GM10248 (cell line): Measurements from ENCODE around the gene SESN1.

Source experiments
- CTCF ChIA-PET: fragments of 300-600 bp; sonication (Branson Sonifier 250); formaldehyde crosslinking; extraction: SDS; loops from one replicate; lab custom pipeline; 2021; ENCODE audit warnings: antibody characterized with exemption; lab: Yijun Ruan, JAX
- POLR2A ChIA-PET: fragments of 350-650 bp; sonication (Branson Sonifier 250); formaldehyde crosslinking; extraction: SDS; loops from one replicate; lab custom pipeline; 2020; ENCODE audit warnings: antibody characterized with exemption; lab: Yijun Ruan, JAX
- DNase-seq: peaks from one replicate; pipeline ENCODE4 v3.0.0; 2012; ENCODE audit errors: extremely low spot score
- TF ChIP-seq, protein P1 (sequence below): IDR thresholded peaks from 2 replicates; pipeline ENCODE4 v1.5.1; 2012; ENCODE audit warnings: mild to moderate bottlenecking, low read depth; ENCODE audit errors: extremely low read depth, missing control alignments, control extremely low read depth

The SESN1 gene

DNA sequence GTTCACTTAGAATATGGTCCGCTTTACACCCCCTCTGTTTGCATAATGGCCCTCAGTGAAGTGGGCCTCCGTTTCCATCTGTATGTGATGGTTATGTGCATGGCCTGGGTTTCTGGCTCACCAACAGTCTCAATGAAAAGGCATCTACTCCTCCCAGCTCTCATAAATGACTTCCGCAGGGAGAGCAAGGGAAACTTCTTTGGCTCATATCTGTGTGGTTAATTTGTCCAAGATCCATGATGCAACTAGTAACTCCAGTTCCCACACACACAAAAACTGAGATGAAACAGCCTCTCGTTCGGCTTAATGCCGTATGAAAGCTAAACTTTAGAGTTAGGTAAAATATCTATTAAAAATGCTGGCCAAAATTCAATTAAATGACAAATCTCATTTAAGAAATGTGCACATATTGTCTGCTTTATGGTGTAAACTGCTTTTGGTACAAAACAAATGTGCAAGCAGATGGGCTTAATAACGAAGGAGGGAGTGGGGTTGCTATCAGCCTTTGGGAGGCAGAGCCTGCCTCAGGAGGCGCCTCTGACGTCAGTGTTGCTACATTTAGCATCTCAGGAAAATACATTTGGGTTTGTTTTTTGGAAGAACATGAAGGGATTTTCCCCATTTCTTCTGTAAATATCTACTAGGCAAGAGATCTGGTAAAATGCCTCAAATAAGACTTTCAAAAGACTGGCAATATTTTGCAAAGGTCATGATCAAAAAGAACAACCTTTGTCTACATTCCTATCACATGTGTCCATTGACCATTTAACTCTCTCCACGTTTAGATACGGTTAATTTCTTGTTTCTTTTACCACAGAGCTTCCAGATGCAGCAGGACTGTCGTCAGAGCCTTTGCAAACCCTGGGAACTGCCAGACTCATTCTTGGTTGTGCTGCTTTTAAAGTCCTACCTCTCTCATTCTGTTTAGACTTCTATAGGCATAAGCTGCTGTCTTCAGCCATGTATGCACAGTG is 149.7 kb downstream of the SESN1 start:
- ChIA-PET CTCF (interaction anchor here (1.1 kb wide), 1 partner anchor 92 kb away, joined by 3 read pairs; no protein-coding TSS in a partner anchor), POLR2A (no interaction called here)
- no peak for DNase-seq
- TF ChIP-seq, protein P1, sequence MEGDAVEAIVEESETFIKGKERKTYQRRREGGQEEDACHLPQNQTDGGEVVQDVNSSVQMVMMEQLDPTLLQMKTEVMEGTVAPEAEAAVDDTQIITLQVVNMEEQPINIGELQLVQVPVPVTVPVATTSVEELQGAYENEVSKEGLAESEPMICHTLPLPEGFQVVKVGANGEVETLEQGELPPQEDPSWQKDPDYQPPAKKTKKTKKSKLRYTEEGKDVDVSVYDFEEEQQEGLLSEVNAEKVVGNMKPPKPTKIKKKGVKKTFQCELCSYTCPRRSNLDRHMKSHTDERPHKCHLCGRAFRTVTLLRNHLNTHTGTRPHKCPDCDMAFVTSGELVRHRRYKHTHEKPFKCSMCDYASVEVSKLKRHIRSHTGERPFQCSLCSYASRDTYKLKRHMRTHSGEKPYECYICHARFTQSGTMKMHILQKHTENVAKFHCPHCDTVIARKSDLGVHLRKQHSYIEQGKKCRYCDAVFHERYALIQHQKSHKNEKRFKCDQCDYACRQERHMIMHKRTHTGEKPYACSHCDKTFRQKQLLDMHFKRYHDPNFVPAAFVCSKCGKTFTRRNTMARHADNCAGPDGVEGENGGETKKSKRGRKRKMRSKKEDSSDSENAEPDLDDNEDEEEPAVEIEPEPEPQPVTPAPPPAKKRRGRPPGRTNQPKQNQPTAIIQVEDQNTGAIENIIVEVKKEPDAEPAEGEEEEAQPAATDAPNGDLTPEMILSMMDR = no peak

DNA sequence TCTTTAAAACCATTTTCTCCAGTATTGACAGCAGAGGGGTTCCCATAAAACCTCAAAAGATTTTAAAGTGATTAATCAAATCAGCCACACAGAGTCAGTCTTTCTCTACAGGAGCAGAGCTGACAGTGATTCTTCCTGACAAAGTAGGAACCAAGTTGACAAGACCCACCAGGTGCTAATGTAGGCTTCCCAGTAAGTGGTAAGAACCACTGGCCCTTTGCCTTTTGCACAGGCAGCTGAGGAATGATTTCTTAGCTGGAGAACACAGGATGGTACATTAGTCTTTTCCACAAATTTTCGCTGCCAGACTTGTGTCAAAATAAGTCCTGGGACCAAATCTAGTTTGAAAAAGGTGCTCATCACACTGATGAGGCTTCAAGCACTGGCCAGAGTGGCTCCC is 150.6 kb downstream of the SESN1 start:
- POLR2A ChIA-PET = no interaction called here
- DNase-seq = no peak
- CTCF ChIA-PET = interaction anchor here (1.4 kb wide), 1 partner anchor 31 kb away, joined by 3 read pairs; no protein-coding TSS in a partner anchor
- TF ChIP-seq, protein P1 = no peak

DNA sequence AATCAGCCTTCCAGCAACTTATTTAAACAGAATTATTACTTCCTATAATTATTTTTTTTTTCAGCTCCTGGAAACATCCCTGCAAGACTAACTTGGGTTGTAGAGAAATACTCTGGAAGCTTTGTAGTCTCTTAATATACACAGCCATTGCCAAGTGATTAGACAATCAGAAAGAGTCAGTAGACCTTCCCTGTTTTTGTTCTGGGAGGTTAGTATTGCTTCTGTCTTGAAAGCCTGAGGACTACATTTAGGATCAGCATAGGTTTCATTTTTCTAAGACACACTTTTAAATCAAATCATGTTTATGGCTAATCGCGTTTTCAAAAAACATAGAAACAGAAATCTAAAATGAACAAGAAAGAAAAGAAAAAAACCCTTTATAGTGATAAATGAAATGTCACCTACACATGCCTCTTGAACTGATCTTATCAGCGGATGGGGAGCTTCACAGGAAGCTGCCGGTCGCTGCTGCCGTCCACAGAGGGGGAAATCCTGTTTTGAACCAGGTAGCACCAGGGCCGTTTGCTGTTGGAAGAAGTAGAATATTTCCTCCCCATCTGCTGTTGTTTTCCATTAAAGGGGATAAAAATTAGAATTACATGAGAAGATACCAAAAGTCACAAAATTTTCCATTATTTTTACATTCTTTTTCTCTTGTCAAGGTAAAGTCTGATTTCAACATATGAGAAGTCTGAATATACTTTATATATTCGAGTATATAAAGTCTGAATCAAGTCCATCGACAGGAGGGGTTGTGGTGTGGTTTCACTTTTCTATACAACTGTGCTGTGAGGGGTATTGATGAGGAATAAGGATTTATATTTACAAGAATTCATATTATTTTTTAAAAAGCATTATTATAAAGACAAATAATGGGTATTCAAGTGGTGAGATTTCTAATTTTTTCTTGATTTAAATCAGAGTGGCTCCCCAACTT is 151.8 kb downstream of the SESN1 start:
- TF ChIP-seq, protein P1 = no peak
- ChIA-PET CTCF (interaction anchor here (1.2 to 1.4 kb wide), 2 partner anchors 9 to 30 kb away, joined by 3 read pairs; no protein-coding TSS in a partner anchor), POLR2A (no interaction called here)
- no peak for DNase-seq

DNA sequence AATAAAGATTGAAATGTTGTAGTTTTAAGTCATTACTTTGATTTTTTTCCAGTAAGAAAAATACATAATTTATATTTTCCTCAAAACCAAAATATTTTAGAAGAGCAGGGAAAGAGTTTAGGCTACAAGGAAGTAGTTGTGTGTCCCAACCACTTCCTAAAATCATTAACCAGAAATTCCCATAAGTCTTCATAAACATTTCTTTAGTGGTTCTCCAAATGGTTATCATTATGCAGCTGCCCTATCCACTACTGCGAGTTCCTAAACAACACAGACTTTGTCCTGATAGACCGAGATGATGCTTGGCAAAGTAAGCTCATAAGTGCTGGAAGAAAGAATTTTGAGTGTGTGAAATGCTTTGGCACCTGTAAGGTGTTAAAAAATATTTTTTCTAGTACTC is 152.8 kb downstream of the SESN1 start:
- no peak for DNase-seq
- TF ChIP-seq, protein P1 = no peak
- CTCF ChIA-PET = interaction anchor here (1.2 kb wide), 1 partner anchor 8 kb away, joined by 3 read pairs; no protein-coding TSS in a partner anchor
- POLR2A ChIA-PET = no interaction called here

DNA sequence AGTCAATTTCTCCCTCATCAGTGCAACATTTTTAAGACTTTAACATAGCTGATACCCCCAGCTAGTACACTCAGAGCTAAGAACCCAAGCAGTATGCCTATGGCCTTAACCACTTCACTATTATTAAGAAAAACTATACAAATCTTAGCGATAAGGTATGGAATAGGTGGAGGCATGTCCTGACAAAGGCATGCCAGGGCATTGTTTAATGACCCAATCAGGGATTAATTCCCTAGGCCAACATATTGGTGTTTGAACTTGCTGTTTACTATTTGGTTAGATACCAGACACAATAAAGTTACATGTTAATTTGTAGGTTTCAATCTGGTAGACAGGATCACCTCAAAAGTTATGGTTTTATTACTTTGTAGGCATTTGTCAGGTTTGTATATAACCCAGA is 153.4 kb downstream of the SESN1 start:
- TF ChIP-seq, protein P1 = no peak
- no peak for DNase-seq
- POLR2A ChIA-PET = no interaction called here
- CTCF ChIA-PET = interaction anchor here (1.2 to 1.6 kb wide), 2 partner anchors 10 to 14 kb away, joined by 3 to 4 read pairs; no protein-coding TSS in a partner anchor

DNA sequence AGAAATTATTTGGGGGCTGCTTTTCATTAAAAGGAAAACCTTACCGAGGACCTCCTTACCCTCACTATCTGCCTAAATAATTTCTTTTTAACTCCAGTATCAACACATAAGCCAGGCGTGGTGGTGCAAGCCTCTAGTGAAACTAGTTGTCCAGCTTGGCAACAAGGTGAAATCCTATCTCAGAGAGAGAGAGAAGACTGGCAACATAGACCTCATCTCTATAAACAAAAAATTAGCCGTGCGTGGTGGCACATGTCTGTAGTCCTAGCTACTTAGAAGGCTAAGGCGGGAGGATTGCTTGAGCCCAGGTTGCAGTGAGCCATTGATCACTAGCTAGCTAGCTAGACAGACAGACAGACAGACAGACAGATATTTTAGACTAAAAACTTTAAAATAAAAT is 153.9 kb downstream of the SESN1 start:
- ChIA-PET CTCF (interaction anchor here (1.2 to 1.6 kb wide), 2 partner anchors 9 to 15 kb away, joined by 3 to 4 read pairs; no protein-coding TSS in a partner anchor), POLR2A (no interaction called here)
- no peak for DNase-seq
- TF ChIP-seq, protein P1 = no peak
